ENCODE measurements around the gene APOL1.

DNA sequence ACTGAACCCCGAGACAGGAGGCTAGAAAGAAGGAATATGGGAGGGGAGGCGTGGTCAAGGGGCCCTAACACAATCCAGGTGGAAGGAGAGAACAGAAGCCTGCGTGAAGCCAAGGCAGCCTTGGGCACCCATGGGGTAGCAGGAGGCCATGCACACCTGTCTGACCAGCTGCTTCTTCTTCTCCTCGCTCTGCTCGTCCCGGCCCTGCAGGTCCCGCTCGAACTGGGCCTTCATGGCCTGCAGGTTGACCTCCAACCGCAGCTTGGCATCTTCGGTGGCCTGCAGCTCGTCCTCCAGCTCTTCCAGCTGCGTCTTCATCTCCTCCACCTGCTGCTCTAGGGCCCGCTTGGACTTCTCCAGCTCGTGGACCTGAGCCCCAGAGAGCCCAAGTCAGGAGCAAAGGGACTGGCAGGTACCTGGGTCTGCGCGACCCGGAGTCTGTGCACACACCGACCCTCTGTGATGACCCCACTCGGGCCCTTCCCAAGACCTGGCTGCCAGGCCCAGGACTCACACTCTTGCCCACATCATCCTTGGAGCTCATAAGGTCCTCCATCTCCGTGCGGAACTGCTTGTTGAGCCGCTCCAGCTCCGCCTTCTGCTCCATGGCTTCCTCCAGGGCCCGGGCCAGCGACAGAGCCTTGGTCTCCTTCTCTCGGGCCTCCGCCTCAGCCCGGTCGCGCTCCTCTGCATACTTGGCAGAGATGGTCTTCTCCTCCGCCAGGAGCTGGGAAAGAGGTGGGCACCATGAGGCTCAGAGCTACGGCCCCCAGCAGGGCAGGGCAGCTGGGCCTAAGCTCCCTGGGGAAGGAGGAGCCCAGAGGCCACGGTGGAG is 35.9 kb downstream of the APOL1 start:
- TF ChIP-seq RAD21 (IDR thresholded peaks at IDR 0.05; ENCODE audit: low read length) (no peak), POLR2A (IDR thresholded peaks at IDR 0.05; ENCODE audit: low read depth, low read length) (no peak), CEBPB (IDR thresholded peaks at IDR 0.05; ENCODE audit: low read depth, low read length) (no peak), MAZ (IDR thresholded peaks at IDR 0.05; ENCODE audit: borderline replicate concordance, low read depth, low read length) (no peak)
- TF ChIP-seq, protein P1, sequence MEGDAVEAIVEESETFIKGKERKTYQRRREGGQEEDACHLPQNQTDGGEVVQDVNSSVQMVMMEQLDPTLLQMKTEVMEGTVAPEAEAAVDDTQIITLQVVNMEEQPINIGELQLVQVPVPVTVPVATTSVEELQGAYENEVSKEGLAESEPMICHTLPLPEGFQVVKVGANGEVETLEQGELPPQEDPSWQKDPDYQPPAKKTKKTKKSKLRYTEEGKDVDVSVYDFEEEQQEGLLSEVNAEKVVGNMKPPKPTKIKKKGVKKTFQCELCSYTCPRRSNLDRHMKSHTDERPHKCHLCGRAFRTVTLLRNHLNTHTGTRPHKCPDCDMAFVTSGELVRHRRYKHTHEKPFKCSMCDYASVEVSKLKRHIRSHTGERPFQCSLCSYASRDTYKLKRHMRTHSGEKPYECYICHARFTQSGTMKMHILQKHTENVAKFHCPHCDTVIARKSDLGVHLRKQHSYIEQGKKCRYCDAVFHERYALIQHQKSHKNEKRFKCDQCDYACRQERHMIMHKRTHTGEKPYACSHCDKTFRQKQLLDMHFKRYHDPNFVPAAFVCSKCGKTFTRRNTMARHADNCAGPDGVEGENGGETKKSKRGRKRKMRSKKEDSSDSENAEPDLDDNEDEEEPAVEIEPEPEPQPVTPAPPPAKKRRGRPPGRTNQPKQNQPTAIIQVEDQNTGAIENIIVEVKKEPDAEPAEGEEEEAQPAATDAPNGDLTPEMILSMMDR (conservative IDR thresholded peaks at IDR 0.05; ENCODE audit: low read depth, low read length), result no peak
- TF ChIP-seq, protein P2, sequence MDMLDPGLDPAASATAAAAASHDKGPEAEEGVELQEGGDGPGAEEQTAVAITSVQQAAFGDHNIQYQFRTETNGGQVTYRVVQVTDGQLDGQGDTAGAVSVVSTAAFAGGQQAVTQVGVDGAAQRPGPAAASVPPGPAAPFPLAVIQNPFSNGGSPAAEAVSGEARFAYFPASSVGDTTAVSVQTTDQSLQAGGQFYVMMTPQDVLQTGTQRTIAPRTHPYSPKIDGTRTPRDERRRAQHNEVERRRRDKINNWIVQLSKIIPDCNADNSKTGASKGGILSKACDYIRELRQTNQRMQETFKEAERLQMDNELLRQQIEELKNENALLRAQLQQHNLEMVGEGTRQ (IDR thresholded peaks at IDR 0.05; ENCODE audit: low read depth, low read length), result no peak

Data from IMR-90 (cell line).